ENCODE measurements around the gene SPATA1. TPM values are rescaled to one million over a fixed set of nuclear protein-coding genes. Genes with fewer than 3 reads are reported as not detected.

Gene SPATA1
- total and polyA plus RNA-seq, 2 of the 13 experiments (the other 11 are each of a cell fraction or from before 2014, with no cell fraction given) = 0.70 to 1.4 TPM

DNA sequence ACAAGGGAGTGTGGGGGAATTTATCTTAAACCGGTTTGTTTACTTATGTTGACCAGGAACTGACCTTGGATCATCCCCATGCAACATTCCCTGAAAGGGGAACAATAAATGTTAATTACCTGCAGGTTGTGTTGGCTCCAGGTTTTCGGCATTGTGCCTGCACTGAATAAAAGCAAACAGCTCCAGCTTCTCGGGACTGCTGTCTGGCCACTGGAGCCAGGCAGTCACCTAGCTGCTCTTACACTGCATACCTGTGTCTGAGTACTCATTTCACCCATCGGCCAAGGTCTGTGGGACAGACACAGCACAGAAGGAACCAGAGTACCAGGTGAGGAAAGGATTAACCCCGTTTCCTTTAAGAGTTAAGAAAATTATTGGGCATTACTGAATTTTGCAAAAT, 100.8 kb downstream of the SPATA1 start:
- Histone ChIP-seq H3K27ac (ENCODE audit: extremely low read length, insufficient read depth, low read length) (no peak overlapping the region), H3K4me2 (ENCODE audit: low read depth, low read length) (no peak overlapping the region), H2AFZ (ENCODE audit: low read length) (no peak overlapping the region), H3K9me3 (ENCODE audit: low read length) (no peaks in the 10 kb centered on the region), H3K27me3 (ENCODE audit: control insufficient read depth in 1 of 2, insufficient read depth in 2 of 2, low read length in 2 of 2) (peaks cover 0 to 6% of the 10 kb centered on the region in 2 experiments; a peak in 2 of 5 replicates), H3K36me3 (replicated peaks in 1 of 2; ENCODE audit: control insufficient read depth in 1 of 2, insufficient read depth in 2 of 2, low read length in 2 of 2) (no peaks in the 10 kb centered on the region), H3K9ac (ENCODE audit: insufficient read depth, low read depth, low read length) (no peak overlapping the region), H4K20me1 (ENCODE audit: insufficient read depth, low read length) (no peaks in the 10 kb centered on the region), H3K4me1 (ENCODE audit: insufficient read depth, low read length) (peaks cover 17% of the 10 kb centered on the region; the same call in 1 of the 2 replicates), H3K79me2 (ENCODE audit: insufficient read depth, low read length) (no peaks in the 10 kb centered on the region), H3K4me3 (replicated peaks in 1 of 3; ENCODE audit: insufficient read depth in 1 of 3, low read depth in 2 of 3, low read length in 3 of 3) (no peak overlapping the region)
- intact Hi-C loops (cut with micrococcal nuclease; ENCODE audit: unreplicated experiment) (no loop called here), in situ Hi-C loops (cut with HindIII; ENCODE audit: extremely low pct_ligation_motif_present, low pct_unique_long_range_greater_than_20kb) (loop anchor here (25.0 kb wide), 2 partner anchors 470 to 670 kb away; partner anchors contain the start of gene PRKACB)
- 9% methylated on average over 4 of the region's 5 CpGs for WGBS (ENCODE audit: low lambda C conversion rate)
- BruUV-seq (replicated peaks) = no TSS peak
- no peak for DNase-seq (ENCODE audit: low spot score)
- FAIRE-seq = no peak
- TF ChIP-seq, protein P1, sequence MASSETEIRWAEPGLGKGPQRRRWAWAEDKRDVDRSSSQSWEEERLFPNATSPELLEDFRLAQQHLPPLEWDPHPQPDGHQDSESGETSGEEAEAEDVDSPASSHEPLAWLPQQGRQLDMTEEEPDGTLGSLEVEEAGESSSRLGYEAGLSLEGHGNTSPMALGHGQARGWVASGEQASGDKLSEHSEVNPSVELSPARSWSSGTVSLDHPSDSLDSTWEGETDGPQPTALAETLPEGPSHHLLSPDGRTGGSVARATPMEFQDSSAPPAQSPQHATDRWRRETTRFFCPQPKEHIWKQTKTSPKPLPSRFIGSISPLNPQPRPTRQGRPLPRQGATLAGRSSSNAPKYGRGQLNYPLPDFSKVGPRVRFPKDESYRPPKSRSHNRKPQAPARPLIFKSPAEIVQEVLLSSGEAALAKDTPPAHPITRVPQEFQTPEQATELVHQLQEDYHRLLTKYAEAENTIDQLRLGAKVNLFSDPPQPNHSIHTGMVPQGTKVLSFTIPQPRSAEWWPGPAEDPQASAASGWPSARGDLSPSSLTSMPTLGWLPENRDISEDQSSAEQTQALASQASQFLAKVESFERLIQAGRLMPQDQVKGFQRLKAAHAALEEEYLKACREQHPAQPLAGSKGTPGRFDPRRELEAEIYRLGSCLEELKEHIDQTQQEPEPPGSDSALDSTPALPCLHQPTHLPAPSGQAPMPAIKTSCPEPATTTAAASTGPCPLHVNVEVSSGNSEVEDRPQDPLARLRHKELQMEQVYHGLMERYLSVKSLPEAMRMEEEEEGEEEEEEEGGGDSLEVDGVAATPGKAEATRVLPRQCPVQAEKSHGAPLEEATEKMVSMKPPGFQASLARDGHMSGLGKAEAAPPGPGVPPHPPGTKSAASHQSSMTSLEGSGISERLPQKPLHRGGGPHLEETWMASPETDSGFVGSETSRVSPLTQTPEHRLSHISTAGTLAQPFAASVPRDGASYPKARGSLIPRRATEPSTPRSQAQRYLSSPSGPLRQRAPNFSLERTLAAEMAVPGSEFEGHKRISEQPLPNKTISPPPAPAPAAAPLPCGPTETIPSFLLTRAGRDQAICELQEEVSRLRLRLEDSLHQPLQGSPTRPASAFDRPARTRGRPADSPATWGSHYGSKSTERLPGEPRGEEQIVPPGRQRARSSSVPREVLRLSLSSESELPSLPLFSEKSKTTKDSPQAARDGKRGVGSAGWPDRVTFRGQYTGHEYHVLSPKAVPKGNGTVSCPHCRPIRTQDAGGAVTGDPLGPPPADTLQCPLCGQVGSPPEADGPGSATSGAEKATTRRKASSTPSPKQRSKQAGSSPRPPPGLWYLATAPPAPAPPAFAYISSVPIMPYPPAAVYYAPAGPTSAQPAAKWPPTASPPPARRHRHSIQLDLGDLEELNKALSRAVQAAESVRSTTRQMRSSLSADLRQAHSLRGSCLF (CRISPR knock-in tag; IDR thresholded peaks at IDR 0.05; ENCODE audit: borderline replicate concordance) = no peak
- TF ChIP-seq, protein P2, sequence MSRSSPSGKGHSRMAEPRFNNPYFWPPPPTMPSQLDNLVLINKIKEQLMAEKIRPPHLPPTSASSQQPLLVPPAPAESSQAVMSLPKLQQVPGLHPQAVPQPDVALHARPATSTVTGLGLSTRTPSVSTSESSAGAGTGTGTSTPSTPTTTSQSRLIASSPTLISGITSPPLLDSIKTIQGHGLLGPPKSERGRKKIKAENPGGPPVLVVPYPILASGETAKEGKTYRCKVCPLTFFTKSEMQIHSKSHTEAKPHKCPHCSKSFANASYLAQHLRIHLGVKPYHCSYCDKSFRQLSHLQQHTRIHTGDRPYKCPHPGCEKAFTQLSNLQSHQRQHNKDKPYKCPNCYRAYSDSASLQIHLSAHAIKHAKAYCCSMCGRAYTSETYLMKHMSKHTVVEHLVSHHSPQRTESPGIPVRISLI (CRISPR knock-in tag; IDR thresholded peaks at IDR 0.05; ENCODE audit: borderline replicate concordance) = no peak
- TF ChIP-seq ZNF773 (CRISPR knock-in tag; IDR thresholded peaks at IDR 0.05; ENCODE audit: borderline replicate concordance) (no peak), HES4 (CRISPR knock-in tag; IDR thresholded peaks at IDR 0.05; ENCODE audit: borderline replicate concordance) (no peak), ZNF724P (CRISPR knock-in tag; IDR thresholded peaks at IDR 0.05; ENCODE audit: borderline replicate concordance) (no peak), ZNF891 (CRISPR knock-in tag; IDR thresholded peaks at IDR 0.05) (no peak), FOSL1 (CRISPR knock-in tag; IDR thresholded peaks at IDR 0.05; ENCODE audit: borderline replicate concordance) (no peak), IKZF4 (CRISPR knock-in tag; IDR thresholded peaks at IDR 0.05; ENCODE audit: borderline replicate concordance, low read depth, not compliant biosample characterization) (no peak)
- TF ChIP-seq, protein P3, sequence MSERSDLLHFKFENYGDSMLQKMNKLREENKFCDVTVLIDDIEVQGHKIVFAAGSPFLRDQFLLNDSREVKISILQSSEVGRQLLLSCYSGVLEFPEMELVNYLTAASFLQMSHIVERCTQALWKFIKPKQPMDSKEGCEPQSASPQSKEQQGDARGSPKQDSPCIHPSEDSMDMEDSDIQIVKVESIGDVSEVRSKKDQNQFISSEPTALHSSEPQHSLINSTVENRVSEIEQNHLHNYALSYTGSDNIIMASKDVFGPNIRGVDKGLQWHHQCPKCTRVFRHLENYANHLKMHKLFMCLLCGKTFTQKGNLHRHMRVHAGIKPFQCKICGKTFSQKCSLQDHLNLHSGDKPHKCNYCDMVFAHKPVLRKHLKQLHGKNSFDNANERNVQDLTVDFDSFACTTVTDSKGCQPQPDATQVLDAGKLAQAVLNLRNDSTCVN (CRISPR knock-in tag; IDR thresholded peaks at IDR 0.05; ENCODE audit: borderline replicate concordance) = no peak
- ChIA-PET CTCF (ENCODE audit: low intra/inter-chr PET ratio, low total read pairs) (no interaction called here), POLR2A (no interaction called here)
- no peak for ATAC-seq
